ENCODE results near the gene PGPEP1.
"Not testable (repeated sequence)": the region's sequence is repeated elsewhere in the genome, so short reads cannot be mapped to it uniquely, and the experiment has no call there.

The PGPEP1 gene

GRCh38 chr19:18396471-18397241 lies 56.3 kb downstream of the PGPEP1 start:
- no peak for DNase-seq

GRCh38 chr19:18397242-18398202 lies 57.1 kb downstream of the PGPEP1 start, which contains the start of gene LRRC25:
TSS of gene LRRC25 (minus strand) at chr19:18397622. CDS start at chr19:18396963, 659 bp downstream.
- no peak for DNase-seq

GRCh38 chr19:18399008-18399407 lies 58.6 kb downstream of the PGPEP1 start:
- DNase-seq: no peak

- DNase-seq: no peak
Observed at GRCh38 chr19:18401580-18402112, 61.2 kb downstream of the PGPEP1 start.

- DNase-seq: not testable (repeated sequence)
Observed at GRCh38 chr19:18402455-18403248, 62.3 kb downstream of the PGPEP1 start.

- not testable (repeated sequence) for DNase-seq
Observed at GRCh38 chr19:18405754-18406153, 65.4 kb downstream of the PGPEP1 start.

GRCh38 chr19:18406749-18407148 lies 66.4 kb downstream of the PGPEP1 start:
- no peak for DNase-seq

GRCh38 chr19:18408053-18408476 lies 67.7 kb downstream of the PGPEP1 start:
- DNase-seq: no peak

- DNase-seq: no peak
Observed at GRCh38 chr19:18412610-18413239, 72.3 kb downstream of the PGPEP1 start.

- no peak for DNase-seq
Observed at GRCh38 chr19:18414504-18415177, 74.2 kb downstream of the PGPEP1 start.

- no peak for DNase-seq
Observed at GRCh38 chr19:18415178-18415867, 74.9 kb downstream of the PGPEP1 start.

- DNase-seq: no peak
Observed at GRCh38 chr19:18416778-18417249, 76.4 kb downstream of the PGPEP1 start.

- no peak for DNase-seq
Observed at GRCh38 chr19:18417250-18418028, 77.0 kb downstream of the PGPEP1 start.

- DNase-seq: no peak
Observed at GRCh38 chr19:18418029-18418482, 77.7 kb downstream of the PGPEP1 start.

GRCh38 chr19:18418483-18419194 lies 78.2 kb downstream of the PGPEP1 start:
- DNase-seq: no peak

- no peak for DNase-seq
Observed at GRCh38 chr19:18419195-18419698, 78.8 kb downstream of the PGPEP1 start, which contains the start of gene SSBP4. TSS of gene SSBP4 (plus strand) at chr19:18419398. CDS start at chr19:18419649, 251 bp downstream.

Measured in cortex of kidney (tissue), 1 donor.